NCI-H446 treated with DMSO at 0.1 percent for 48 hours (cell line): ENCODE results near the gene CDH24.

Source experiments
- DNase-seq: peaks from one replicate; lab custom pipeline; 2025; lab: John Stamatoyannopoulos, UW

The CDH24 gene

DNA sequence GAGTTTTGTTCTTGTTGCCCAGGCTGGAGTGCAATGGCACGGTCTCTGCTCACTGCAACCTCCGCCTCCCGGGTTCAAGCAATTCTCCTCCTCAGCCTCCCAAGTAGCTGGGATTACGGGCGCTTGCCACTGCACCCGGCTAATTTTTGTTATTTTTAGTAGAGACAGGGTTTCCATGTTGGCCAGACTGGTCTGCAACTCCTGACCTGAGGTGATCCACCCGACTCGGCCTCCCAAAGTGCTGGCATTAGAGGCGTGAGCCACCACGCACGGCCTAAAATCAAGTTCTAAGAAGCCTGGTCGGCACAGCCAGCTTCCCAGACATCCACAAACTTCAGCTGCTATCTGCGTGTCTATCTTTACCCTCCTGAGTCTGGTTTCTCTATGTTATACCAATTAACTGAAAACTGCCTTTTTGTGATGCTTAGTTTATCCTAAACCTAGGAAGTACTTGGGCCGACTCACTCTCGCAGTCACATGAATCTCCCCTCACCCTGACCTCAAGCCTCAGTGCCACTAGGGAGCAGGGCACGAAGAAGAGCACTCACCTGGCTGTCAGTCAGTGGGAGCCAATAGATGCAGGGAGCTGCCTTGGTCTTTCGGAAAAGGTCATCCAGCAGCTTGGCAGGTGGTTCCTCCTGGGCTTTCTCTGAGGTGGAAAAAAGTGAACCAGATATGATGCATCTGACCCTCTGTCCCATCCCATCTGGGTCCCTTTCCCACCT, 3.4 kb upstream of the CDH24 start:
- DNase-seq = no peak

DNA sequence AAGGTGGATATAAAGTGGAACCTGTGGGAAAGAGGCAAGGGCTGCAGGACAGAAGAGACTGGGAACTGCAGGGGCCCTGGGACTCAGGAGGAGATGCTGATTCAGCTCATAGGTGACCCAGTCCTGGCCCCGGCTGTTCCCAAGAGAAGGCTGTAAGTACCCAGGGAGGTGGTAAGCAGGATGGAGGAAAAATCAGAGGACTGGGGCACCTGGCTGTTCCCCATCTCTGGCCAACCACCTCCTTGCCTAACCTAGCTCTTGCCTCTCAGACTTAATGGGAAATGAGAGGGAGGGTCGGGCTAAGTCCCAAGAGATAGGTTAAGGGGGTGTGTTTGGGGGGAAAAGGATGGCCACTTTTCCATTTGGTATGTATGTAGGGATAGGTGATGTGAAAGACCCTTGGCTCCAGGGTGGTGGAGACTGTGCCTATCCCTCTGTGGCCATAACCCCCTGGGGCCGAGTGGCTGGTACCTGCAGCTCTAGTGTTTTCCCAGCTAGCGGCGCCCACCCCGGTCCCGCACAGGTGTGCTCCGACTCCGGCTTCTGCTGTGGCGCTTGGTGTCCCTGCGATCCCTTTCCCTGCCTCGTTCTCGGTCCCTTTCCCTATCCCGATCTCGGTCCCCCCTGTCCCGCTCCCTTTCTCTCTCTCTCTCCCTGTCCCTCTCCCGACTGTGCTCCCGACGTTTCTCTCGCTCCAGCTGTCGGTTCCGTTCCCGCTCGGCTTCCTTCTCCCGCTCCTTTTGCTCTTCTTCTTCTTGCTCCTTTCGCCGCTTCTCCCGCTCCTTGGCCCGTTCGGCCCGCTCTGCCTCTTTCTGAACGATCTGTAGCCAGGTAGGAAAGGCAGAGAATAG, 1.6 kb upstream of the CDH24 start:
- no peak for DNase-seq

DNA sequence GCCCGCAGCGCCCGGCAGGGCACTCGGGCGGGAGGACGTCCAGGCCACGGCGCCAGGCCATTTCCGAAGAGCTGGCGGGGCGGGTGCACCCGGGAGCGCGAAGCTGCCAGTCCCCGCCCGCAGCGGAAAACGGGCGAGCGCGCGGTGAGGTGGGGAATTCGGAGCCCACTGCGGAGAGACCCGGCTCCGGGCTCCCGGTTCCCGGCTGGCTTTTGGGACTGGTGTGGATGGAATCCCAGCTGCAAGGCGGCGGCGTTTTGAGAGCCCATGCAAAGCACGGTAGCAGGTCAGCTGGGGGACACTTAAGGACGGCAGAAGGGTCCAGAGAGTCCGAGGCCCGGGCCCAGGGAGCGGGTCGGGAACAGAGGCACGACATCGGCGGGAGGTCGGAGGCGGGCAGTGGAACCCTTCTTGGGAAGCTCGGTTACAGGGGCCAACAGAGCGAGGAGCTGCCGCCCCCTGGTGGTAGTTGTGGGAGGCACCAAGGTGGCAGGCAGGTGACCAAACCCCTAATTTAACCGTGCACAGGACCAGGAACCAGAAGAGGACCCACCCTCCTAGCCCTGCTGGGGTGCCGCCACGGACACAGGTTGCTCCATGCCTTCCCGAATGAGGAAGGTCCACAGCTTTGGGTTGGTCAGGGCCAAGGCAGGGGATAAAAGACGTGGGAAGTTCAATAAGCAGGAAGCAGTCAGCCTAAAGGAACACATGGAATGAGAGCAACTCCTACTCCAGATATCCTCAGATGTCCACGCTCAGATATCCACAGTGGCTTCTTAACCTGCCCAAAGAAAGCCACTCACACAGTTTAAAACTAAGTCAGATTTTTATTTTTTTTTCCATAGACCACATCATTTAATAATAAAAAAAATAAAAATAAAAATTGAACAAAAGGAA, 685 bp upstream of the CDH24 start:
- DNase-seq = no peak

DNA sequence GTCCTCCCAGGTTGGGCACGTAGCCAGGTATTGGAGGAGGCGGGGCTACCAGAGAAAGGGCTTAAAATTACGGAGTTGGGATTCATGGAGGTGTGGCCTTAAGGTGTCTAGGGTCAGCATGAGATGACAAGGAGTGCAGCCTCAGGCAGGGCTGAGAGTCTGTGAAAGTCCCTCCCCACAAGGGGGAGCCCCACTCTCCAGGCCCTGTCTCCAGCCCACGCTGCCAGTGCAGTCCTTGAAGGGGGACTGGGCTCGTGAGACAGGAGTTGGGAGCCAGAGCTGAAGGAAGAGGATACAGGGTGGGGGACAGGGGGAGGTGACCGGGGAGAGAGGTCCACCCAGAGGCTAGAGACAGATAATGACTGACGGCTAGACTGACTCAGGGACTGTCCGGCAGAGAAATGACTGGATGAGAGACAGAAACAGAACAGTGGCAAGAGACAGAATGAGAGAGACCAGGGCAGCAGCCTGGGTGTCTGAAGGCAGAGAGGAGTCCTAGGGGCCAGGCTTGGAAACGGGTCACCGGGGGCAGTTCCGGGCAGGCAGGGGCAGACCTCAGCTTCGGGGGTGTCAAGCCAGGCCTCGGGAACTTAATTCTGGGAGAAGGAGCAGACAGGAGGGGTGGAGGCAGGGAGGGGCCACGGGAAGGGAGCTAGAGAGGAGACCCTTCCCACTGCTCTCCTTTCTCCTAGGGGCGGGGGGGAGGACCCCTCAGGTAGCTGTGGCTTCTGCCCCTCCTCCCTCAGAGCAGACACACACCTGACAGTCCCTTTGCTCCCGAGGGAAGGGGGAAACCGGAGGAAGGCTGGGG, 970 bp downstream of the CDH24 start:
- DNase-seq = no peak

DNA sequence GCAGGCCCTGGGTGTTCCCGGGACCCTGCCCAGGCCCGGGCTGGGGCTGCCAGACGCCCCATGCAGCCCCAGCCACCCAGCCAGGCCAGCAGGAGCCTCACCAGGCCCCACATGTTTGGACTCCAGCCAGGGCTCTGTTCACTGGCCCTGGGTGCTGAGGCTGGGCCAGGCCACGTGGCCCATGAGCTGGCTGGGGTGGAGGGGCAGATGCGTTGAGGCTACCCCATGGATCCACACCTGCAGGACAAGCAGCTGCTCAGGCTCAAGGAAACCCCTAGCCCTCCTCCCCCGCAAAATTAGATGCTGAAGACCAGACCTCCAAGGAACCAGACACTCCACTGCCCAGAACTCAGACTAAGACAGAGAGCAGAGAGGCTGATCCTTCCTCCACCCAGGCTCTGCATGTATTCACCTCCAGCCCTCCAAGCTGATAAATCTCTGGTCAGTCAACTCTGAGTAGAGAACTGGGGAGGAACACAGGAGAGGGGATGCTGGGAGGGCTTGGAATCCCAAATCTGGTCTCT, 1.6 kb downstream of the CDH24 start:
- no peak for DNase-seq

DNA sequence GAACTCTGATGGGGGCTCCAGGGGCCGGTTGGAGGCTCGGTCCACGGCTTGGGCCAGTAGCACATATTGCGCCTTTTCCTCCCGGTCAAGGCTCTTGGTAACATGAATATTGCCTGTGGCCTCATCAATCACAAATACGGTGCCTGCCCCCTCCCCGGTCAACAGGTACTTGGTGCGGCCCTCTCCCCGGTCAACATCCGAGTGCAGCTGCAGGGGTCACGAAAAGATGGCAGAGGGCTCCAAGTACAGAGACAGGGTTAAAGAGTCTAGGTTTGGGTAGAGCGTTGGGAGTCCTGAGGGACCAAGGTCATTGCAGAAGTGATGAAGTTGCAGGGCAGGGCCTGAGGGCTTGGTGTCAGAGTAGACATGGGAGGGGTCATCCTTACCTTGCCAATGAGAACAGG, 2.2 kb downstream of the CDH24 start:
- DNase-seq = no peak

DNA sequence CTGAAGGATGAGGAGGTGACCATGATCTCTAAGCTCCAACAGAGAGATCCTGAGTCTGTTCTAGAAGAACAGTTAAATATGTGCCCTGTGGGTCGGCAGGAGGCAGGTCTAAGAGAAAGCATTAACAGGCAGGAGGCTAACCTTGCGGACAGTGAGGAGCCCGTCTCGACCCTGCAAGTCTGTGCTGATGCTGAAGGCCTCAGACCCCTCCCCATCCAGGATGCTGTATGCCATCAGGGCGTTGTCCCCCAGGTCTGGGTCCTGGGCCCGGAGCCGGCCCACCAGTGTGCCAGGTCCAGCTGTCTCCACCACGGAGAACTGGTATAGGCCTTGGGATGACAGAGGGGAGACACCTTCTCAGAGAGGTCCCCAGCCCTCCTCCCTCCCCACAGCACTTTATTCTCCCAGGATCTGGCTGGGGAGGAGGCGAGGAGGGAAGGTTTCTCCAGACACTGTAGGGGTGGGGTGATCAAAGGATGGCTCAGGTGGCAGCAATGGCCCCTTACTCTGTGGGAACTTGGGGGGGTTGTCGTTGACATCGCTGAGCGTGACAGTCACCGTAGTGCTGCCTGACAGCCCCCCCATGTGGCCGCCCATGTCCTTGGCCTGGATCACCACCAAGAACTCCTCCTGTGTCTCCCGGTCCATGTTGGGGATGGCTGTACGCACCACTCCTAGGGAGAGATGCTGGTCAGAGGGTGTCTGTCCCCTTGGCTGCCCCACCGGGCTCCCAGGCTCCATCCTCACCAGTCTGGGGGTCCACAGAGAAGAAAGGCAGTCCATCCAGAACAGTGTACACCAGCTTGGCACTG, 3.1 kb downstream of the CDH24 start:
- DNase-seq = no peak

DNA sequence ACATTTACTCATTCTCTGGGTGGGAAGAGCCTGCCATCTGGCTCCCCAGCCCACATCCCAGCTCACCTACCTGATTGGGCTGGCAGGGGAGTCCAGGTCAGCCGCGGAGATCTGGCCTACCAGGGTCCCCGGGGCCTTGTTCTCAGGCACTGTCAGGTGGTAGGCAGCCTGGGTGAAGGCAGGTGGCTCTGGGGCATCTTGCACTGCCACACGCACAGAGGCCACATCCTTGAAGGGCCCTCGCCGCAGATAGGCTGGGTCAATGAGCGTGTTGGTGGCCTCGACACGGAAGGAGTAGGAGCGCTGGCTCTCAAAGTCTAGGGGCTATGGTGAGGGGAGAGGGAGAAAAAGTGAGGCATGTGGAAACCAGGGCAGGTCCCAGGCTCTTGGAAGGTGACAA, 3.9 kb downstream of the CDH24 start:
- DNase-seq = no peak

DNA sequence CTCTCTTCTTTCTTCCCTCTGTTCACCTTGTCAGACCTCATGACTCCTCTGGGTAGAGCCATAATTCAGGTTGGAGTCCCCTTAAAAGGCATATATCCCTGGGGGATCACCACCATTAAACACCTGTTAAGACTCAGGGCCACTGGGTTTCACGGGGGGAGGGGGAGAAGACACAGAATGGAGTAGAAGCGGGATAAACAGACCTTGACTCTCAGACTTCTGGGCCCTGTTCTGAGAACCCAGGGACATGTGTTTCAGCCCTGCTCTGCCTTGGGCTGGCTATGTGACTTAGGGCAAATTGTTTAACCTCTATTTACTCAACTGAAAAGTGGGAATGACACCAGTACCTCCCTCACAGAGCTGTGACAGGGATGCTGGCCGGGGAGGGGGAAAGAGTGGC, 4.6 kb downstream of the CDH24 start:
- no peak for DNase-seq

DNA sequence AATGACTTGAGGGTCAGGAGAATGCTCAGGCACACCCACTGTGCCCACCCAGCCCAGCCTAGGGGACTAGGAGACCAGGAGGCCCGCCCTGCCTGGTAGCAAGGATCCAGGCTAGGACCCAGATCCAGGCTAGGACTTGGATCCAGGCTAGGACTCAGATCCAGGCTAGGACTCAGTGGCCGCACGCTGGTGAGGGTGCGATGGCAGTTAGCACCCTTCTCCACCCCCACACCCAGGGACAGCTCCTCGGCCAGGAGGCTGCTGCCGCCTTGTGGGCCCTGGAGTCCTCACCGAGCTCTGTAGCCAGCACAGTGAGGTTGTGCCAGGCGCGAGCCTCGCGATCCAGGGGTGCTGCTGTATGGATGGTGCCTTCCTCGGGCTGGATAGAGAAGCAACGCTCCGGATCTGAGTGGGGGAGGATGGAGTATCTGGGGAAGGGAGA, 5.1 kb downstream of the CDH24 start:
- DNase-seq = no peak

DNA sequence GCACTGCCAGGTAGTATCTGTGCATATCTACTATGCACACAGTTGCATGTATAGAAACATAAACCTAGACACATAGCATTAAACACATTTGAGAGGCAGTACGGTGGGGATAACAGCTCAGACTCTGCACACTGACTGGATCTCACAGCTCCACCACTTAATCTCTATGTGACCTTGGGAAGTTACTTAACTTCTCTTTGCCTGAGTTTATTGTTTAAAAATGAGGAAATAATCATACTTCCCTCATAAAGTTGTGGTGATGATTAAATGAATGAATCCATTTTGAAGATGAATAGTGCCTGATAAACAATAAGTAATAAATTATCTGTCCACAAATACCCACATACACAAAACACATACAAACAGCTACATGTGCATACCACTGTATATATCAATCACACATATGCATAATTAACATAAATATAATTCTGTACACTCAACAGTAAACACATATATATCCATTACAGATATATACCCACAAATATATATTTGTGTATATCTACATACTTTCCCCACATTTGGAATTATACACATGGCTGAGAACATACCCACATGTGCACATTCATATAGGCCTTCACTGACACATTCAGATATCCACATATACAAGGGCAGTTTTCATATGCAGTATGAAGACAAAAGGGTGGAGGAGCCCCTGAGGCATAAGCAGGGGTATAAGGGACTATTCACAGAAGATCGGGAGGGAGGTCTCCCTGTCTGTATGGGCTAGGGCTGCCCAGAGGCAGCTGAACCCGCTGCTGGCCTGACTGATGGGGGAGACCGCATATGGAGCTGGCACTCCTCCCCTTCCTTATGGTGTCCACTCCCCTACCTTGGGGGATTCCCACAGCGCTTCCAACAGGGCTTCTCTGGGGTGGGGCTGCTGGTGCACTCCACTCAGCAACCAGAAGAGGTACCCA, 5.9 kb downstream of the CDH24 start:
- no peak for DNase-seq

DNA sequence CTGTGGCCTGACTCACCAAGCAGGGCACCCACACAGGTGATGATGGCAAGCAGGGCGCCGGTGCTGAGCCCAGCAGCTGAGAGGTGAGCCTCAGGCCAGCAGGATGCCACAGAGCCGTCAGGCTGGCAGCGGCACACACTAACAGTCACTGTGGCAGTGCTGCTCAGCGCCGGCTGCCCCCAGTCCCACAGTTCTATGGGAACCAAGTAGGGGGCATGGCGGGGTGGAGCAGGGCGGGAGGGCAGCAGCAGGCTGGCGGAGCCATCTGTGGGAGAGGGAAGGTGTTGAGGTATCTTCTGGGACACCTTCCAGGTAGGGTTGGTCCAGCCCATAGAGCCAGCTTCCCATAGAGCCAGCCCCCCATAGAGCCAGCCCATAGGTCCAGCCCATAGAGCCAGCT, 8.3 kb downstream of the CDH24 start:
- no peak for DNase-seq

DNA sequence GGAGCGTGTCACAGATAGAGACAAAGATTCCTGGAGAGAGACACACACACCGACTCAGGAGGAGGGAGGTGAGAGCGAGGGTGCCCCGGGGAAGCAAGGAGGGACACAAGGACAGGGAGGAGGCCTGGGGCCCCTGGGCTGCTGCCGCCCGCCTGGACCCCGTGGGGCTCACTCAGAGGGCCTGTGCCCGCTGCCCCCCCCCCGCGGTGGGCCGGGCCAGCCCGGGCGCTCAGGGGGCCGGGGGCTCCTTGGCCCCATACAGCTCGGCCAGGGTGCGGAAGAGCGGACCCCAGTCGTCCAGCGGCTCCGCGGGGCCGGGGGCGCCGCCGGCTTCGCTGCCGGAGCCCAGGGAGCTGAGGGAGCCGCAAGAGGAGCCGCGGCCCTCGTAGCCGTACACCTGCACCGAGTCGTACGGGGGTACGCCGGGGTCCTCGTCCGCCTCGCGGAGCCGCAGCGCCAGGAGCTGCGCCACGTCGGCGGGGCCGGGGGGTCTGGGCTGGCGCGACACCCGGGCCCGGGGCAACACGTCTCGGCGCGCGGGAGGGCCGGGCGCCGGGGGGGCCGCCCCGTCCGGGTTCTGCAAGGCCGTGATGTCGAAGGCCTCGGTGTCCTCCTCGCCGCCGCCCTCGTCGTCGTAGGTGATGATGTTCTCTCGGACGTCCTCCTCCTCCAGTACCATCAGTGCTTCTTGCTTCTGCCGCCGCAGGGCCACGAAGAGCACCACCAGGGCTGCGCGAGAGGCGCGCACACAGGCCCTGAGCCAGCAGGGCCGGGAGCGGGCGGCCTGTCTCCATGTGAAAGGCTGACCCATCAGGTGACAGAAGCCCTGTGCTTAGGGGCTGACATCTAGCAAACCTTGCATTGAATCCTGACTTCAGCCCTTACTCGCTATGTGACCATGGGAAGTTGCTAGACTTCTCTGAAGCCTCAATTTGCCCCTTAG, 9.3 kb downstream of the CDH24 start:
- DNase-seq = no peak

DNA sequence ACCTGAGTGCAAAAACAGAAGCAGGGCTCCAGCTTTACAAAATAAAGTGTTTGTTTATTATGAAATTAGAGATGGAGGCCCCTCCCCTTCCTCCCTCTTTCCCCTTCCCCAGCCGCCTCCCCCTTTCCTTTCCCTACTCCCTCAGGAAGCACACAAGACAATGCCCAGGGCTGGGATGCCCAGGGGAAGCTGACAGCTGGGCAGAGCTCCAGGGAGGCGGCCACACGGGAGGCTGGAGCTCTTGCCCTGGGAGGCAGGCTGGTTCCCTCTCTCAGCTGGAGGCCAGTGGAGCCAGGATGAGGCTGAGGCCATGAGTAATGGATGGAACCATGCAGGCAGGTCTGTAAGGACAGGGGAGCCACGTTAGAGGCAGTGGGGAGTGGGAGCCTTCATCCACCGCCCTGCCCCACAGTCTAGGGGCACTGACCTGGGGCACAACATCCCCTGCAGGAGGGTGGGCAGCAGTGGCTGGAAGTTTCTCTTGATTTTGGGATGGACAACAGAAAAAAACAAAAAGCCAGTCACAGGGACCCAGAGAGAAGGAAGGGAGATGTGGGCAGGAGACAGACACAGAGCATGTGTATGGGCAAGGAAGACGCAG, 10.2 kb downstream of the CDH24 start:
- no peak for DNase-seq

DNA sequence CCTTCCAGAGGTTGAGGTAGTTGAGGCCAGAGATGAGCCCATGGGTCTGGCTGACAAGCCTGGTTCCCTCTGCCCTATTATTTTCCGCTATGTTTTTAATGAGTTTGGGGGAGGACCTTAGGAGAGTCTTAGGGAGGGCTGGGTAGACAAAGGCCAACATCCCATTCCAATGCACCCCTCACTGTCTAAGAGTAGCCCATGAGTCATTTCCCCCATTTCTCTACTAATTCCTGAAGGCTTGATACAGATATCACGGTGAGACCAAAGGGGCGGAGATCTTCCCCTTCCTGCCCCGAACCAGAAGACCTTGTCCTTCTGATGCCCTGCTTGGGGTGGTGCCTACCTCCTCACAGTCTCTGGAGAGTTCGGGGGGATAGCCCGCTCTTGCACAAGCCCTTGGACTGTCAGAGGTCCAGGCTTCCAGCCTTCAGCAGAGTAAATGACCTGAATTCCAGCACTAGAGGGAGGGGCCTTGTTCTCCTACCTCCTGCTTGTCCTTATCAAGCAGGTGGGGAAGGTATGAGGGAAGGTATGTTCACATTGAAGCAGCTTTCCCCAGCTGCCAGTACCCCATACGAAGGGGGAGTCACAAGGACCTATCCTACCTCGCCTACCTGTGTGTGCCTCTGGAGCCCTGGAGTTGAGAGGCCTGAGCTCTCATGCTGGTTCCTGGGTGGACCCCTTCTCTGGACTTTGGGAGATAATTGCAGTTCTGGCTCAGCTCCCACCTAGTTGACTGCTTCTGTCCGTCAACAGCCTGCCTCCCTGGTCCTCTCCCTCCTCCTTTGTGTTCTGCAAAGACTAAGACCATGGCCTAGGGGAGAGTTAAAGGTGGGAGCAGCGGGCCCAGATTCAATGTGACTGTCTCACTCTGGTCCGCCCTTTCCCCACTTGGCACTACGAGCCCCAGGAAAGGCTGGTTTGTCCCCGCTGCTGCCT, 11.6 kb downstream of the CDH24 start:
- DNase-seq = no peak

DNA sequence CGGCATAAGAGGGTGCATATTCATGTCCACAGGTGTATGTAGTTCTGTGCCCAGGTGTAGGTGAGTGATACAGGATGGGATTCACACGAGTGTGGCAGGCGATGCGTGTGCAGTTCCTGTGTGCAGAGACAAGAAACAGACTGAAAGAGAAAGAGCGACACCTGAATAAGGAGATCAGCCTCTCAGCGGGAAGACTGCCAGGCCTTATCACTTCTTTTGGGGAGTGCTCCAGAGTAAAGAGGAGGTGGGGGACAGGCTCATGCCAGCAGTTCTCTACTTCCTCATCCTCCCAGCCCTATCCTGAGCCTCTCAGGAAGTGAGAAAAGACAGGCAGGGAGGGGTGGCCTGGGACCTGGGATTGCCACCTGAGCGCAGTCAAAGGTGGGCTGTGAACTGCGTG, 12.5 kb downstream of the CDH24 start:
- DNase-seq = no peak

DNA sequence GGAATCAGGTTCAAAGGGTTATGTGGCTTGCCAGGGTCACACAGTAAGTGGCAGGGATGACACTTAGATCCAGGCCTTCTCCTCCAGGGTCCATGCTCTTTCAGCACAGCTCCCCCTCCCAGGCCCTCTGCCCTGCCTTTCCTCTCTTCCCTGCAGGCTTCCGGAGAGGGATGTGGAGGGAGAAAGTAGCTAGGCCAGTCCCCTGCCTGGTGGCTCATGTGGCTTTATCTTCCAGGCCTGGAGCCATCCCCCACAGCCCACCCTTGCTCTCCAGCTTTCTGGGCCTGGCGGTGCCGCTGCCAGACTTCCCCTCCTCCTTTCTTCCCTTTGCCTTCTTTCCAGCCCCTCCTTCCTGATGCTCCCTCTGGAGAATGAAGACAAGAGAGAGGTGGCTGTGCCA, 13.6 kb downstream of the CDH24 start:
- DNase-seq = no peak
